ENCODE results near the gene OPALIN.

The OPALIN gene

GRCh38 chr10:96322275-96322674 is 36.5 kb downstream of the OPALIN start:
- Histone ChIP-seq H3K4me3 (ENCODE audit: low read depth, low read length, poor library complexity, severe bottlenecking) (no peak overlapping the region), H4K20me1 (ENCODE audit: insufficient read depth, low read length) (no peaks in the 10 kb centered on the region), H3K4me2 (ENCODE audit: low read length) (no peak overlapping the region), H3F3A (ENCODE audit: insufficient read depth, low read length) (no peaks in the 10 kb centered on the region), H3K36me3 (ENCODE audit: insufficient read depth, low read length) (no peaks in the 10 kb centered on the region), H3K27ac (ENCODE audit: low read depth, low read length, poor library complexity, severe bottlenecking) (no peak overlapping the region), H3K4me1 (ENCODE audit: insufficient read depth, low read length, severe bottlenecking) (no peaks in the 10 kb centered on the region), H3K79me2 (ENCODE audit: insufficient read depth, low read length) (no peaks in the 10 kb centered on the region), H3K9ac (ENCODE audit: low read length) (no peak overlapping the region), H3K27me3 (ENCODE audit: insufficient read depth, low read length) (no peaks in the 10 kb centered on the region), H3K9me2 (ENCODE audit: low read depth, low read length) (no peaks in the 10 kb centered on the region), H3K9me3 (ENCODE audit: low read length) (no peaks in the 10 kb centered on the region), H2AFZ (ENCODE audit: low read length) (no peak overlapping the region)
- TF ChIP-seq, protein P1, sequence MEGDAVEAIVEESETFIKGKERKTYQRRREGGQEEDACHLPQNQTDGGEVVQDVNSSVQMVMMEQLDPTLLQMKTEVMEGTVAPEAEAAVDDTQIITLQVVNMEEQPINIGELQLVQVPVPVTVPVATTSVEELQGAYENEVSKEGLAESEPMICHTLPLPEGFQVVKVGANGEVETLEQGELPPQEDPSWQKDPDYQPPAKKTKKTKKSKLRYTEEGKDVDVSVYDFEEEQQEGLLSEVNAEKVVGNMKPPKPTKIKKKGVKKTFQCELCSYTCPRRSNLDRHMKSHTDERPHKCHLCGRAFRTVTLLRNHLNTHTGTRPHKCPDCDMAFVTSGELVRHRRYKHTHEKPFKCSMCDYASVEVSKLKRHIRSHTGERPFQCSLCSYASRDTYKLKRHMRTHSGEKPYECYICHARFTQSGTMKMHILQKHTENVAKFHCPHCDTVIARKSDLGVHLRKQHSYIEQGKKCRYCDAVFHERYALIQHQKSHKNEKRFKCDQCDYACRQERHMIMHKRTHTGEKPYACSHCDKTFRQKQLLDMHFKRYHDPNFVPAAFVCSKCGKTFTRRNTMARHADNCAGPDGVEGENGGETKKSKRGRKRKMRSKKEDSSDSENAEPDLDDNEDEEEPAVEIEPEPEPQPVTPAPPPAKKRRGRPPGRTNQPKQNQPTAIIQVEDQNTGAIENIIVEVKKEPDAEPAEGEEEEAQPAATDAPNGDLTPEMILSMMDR (IDR thresholded peaks at IDR 0.05; ENCODE audit: low read length): no peak
- TF ChIP-seq EZH2 (IDR thresholded peaks at IDR 0.05; ENCODE audit: borderline replicate concordance, low read length): no peak

GRCh38 chr10:96321822-96322221 is 37.0 kb downstream of the OPALIN start:
- Histone ChIP-seq H3K4me1 (ENCODE audit: insufficient read depth, low read length, severe bottlenecking) (no peaks in the 10 kb centered on the region), H3K9me3 (ENCODE audit: low read length) (no peaks in the 10 kb centered on the region), H3K27me3 (ENCODE audit: insufficient read depth, low read length) (no peaks in the 10 kb centered on the region), H3K9me2 (ENCODE audit: low read depth, low read length) (no peaks in the 10 kb centered on the region), H3K4me3 (ENCODE audit: low read depth, low read length, poor library complexity, severe bottlenecking) (no peak overlapping the region), H3K4me2 (ENCODE audit: low read length) (no peak overlapping the region), H3K27ac (ENCODE audit: low read depth, low read length, poor library complexity, severe bottlenecking) (no peak overlapping the region), H2AFZ (ENCODE audit: low read length) (no peak overlapping the region), H3K36me3 (ENCODE audit: insufficient read depth, low read length) (no peaks in the 10 kb centered on the region), H3K79me2 (ENCODE audit: insufficient read depth, low read length) (no peaks in the 10 kb centered on the region), H4K20me1 (ENCODE audit: insufficient read depth, low read length) (no peaks in the 10 kb centered on the region), H3K9ac (ENCODE audit: low read length) (no peak overlapping the region), H3F3A (ENCODE audit: insufficient read depth, low read length) (no peaks in the 10 kb centered on the region)
- TF ChIP-seq EZH2 (IDR thresholded peaks at IDR 0.05; ENCODE audit: borderline replicate concordance, low read length): no peak
- TF ChIP-seq, protein P1 (IDR thresholded peaks at IDR 0.05; ENCODE audit: low read length): peak; percentile 24; the same call in 1 of the 2 replicates

- no peaks in the 10 kb centered on the region for H3K9me3 ChIP-seq (ENCODE audit: low read length)
- TF ChIP-seq, protein P1 (IDR thresholded peaks at IDR 0.05; ENCODE audit: low read length): no peak
- TF ChIP-seq EZH2 (IDR thresholded peaks at IDR 0.05; ENCODE audit: borderline replicate concordance, low read length): no peak
- no peaks in the 10 kb centered on the region for H4K20me1 ChIP-seq (ENCODE audit: insufficient read depth, low read length)
- H3F3A ChIP-seq (ENCODE audit: insufficient read depth, low read length): no peaks in the 10 kb centered on the region
- H3K9me2 ChIP-seq (ENCODE audit: low read depth, low read length): no peaks in the 10 kb centered on the region
- H3K4me2 ChIP-seq (ENCODE audit: low read length): no peak overlapping the region
- H3K79me2 ChIP-seq (ENCODE audit: insufficient read depth, low read length): no peaks in the 10 kb centered on the region
- H3K9ac ChIP-seq (ENCODE audit: low read length): no peak overlapping the region
- H3K4me3 ChIP-seq (ENCODE audit: low read depth, low read length, poor library complexity, severe bottlenecking): no peak overlapping the region
- no peaks in the 10 kb centered on the region for H3K4me1 ChIP-seq (ENCODE audit: insufficient read depth, low read length, severe bottlenecking)
- no peaks in the 10 kb centered on the region for H3K36me3 ChIP-seq (ENCODE audit: insufficient read depth, low read length)
- H3K27me3 ChIP-seq (ENCODE audit: insufficient read depth, low read length): no peaks in the 10 kb centered on the region
- no peak overlapping the region for H2AFZ ChIP-seq (ENCODE audit: low read length)
- H3K27ac ChIP-seq (ENCODE audit: low read depth, low read length, poor library complexity, severe bottlenecking): no peak overlapping the region
Observed at GRCh38 chr10:96319754-96320474, 38.9 kb downstream of the OPALIN start.
